GM12892 (cell line): Measurements from ENCODE around the gene TBL1X.

Experiments
- POLR2A ChIP-seq: IDR thresholded peaks from 2 replicates; pipeline ENCODE4 v1.6.1; 2011; ENCODE audit warnings: low read depth, low read length, control low read depth
- POLR2AphosphoS5 ChIP-seq: IDR thresholded peaks from 2 replicates; pipeline ENCODE4 v1.6.1; 2011; ENCODE audit warnings: low read depth, low read length, control low read depth

DNA sequence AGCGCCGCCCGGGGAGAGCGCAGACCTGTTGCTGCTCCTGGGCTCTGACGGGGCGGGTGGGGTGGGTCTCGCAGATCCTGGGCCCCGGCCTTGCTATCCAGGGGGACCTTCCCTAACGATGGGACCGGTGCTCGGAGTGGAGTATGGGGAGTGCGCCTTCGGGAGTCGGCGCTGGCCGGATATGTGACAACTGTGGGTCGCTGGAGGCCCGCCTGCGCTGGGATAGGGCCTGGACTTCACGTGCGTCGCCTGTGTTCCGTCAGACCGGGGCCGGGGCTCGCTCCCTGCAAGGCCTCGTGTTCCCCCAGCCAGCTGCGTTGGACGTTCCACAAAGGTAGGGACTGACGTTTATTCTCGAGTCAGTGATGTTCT is 1.3 kb downstream of the TBL1X start:
- TF ChIP-seq POLR2AphosphoS5 (no peak), POLR2A (no peak)
